Measurements from ENCODE around the gene THEM4. TPM values are rescaled to one million over a fixed set of nuclear protein-coding genes. Genes with fewer than 3 reads are reported as not detected.

The THEM4 gene
- polyA plus RNA-seq, 1 donor = 56.3 TPM

DNA sequence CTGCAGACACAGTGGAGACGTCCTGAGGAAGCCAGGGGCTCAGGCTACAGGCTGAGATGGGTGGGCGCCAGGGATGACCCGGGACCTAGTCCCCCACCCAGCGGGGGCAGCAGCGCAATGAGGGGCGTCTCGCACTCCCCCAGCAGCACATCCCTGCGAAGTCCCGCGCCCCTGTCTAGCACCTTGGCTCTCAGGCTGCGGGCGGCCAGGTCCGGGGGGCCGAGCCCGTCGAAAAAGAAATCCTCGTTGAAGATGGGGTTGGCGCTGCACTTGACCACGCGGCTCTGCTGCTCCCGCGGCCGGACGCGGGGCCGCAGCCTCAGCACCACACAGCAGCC lies 71.5 kb downstream of the THEM4 start:
- DNase-seq = no peak

DNA sequence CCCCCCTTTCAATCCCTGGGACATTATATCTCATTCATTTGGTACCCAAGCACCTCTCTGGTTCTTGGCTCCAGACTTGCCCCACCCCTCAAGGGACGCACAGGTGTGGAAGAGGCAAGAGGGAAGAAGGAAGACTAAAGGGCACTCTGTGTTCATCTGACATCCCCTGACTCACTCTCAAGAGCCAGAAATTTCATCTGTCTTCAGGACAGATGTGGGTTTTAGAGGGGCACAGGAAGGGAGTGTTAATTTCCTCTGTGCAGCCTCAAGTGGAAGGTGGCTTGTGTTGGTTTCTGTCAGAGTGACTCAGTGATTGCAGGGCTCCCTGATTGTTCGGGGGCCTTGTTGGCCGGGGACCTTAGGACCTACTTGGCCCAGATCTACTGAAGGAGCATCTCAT lies 72.1 kb downstream of the THEM4 start:
- no peak for DNase-seq

DNA sequence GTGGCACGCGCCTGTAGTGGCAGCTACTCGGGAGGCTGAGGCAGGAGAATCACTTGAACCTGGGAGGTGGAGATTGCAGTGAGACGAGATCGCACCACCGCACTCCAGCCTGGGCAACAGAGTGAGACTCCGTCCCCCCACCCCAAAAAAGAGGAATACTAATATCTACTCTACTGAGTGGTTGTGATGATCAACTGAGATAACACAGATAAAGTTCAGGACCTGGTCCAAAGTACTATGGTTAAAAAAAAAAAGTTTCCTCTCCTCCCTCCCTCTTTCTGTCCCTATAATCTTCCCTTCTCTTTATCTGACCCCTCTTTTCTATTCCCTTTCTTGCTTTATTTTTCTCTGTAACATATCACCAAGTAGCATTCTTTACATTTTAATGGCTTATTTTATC lies 73.7 kb downstream of the THEM4 start:
- DNase-seq = no peak

DNA sequence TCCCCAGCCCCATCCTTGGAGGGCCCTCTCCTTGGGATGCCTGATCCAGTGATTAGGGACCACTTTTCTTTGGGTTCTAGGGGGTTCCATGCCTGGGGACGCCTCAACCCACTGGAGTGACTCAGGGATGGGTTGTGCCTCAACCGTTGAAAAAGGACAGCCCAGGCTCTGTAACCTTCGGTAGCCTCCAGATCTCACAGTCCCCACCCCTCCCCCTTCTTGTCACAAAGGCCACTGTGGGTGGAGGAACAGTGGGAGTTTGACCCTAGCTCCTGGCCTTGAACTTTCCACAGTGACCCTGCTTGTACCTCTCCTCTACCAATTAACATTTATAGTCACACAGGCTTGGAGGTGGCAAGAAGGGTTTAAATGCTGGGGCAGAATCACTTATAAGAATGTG lies 75.1 kb downstream of the THEM4 start:
- DNase-seq = no peak

- no peak for DNase-seq
Observed at GRCh38 chr1:151833172-151833900, 76.0 kb downstream of the THEM4 start.

- no peak for DNase-seq
Observed at GRCh38 chr1:151832318-151832980, 76.9 kb downstream of the THEM4 start.

- DNase-seq = no peak
Observed at GRCh38 chr1:151831605-151832004, 77.7 kb downstream of the THEM4 start, which contains the start of gene RORC. Gene RORC, minus strand, starts transcription at chr1:151831802. Its CDS starts 38 bp downstream, at chr1:151831764.

GRCh38 chr1:151831256-151831591 lies 78.1 kb downstream of the THEM4 start:
- DNase-seq = no peak

GRCh38 chr1:151830055-151830454 lies 79.3 kb downstream of the THEM4 start:
- DNase-seq = no peak

DNA sequence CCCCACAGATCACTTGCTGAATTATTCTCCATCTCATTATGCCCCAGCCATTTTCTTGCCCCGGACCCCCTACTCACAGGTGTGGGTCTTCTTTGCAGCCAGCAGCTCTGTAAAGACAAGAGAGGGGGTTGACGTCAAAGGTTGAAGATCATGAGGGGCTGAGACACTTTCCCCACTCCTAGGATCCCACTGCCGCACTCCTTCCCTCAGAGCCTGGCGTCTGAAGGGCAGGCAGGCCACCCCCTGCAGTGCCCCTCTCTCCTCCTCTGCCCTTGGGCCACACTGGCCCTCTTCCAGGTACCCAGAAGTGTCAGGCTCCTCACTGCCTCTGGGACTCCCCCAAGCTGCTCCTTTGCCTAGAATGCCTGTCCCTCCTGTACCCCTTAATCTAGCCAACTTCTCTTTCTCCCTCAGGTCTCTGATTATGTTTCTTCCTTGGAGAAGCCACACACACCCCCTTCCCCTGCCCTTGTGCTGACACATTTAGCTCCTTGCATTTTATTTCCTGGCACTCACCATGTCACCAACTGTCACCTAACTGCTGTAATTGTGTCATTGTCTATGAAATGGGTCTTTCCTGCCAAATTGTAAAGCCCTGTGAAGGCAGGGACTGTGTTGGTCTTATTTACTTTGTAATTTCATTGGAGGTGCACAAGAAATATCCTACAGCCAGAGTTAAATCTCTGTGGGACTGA lies 79.8 kb downstream of the THEM4 start:
- no peak for DNase-seq

- no peak for DNase-seq
Observed at GRCh38 chr1:151828921-151829320, 80.4 kb downstream of the THEM4 start.

DNA sequence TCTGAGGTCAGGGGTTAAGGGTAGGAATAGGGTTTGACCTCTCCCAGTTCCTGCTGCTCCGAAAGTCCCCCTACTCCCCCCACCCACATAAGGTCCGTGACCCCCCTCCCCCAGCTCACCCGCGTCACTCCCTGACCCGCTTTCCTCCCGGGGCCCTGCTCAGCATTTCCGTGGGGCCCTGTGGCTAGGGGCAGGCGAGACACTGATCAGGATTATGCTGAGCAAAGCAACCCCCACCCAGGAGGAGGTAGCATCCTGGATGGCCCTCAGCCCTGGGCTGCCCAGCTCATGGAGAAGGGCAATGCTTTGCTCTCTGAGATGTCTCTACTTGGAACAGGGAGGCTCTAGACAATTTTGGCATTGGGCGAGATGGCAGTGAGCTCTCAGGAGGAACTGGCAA lies 81.5 kb downstream of the THEM4 start:
- no peak for DNase-seq

DNA sequence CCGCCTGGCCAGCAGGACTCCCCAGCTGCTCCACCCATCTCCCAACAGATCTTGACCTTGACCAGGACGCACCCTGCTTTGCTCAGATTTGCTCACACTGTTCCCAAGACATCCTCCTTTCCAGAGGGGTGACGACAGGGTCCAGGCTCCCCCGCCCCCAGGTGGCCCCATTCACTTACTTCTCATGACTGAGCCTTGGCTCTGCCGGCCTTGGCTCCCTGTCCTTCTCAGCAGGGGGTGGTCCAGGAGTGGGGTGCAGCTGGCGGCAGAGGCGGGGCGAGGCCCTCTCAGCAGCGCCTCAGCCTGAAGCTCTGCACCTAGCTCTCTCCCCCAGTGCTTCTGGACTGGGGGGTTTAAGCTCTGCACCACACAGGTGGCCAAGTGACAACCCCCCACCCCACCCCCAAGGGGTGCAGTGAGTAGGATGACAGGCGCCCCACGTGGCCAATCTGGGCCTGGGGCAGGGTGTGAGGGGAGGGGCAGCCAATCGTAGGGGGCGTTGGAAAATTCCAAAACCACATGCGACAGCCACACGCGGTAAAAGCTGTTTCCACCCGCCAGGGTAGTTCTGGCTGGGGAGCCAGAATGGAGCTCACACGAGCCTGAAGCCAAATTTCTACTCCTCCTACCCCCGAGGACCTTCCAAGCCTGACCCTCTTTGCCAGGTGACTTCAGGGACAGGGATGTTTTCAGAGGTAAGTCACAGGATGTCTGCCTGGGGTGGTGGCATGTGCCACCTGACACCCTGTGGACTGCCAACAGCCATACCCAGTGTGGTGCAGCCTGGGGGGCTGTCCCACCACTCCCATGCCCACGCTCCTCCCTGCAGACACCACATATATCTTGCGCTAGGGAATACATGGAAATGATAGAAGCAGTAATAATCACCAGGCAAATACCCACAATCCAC lies 83.3 kb downstream of the THEM4 start:
- no peak for DNase-seq

DNA sequence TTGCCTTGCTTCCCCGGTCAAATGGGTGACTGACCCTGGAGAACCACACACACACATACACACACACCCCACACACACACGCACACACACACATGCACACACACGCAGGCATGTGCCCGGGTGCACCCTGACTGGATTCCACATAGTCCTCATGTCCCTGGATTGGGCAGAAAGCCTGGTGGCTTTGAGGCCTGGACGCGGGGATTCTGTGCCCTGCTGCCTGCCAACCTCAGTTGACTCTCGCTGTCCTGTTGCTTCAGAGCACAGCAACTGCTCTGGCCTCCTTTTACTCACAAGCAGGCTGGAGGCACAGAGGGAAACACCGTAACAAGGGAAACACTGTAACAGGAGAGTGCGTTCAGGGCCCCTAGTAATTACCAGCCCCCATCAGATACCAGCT lies 84.1 kb downstream of the THEM4 start:
- DNase-seq = no peak

Other genes starting within 250 kb of the THEM4 start
- 0.33 TPM for gene CELF3, start 192.7 kb downstream of the THEM4 start, polyA plus RNA-seq (ENCODE audit: insufficient read length)
- gene RIIAD1, start 188.0 kb downstream of the THEM4 start, polyA plus RNA-seq (ENCODE audit: insufficient read length) = 0.43 TPM
- 124 TPM for gene MRPL9, start 146.0 kb downstream of the THEM4 start, polyA plus RNA-seq (ENCODE audit: insufficient read length)
- 8.8 TPM for gene TDRKH, start 119.0 kb downstream of the THEM4 start, polyA plus RNA-seq (ENCODE audit: insufficient read length)
- gene LINGO4, start 104.1 kb downstream of the THEM4 start, polyA plus RNA-seq (ENCODE audit: insufficient read length) = not detected
- 0.80 TPM for gene RORC, start 77.7 kb downstream of the THEM4 start, polyA plus RNA-seq (ENCODE audit: insufficient read length)
- 0.20 TPM for gene C2CD4D, start 69.7 kb downstream of the THEM4 start, polyA plus RNA-seq (ENCODE audit: insufficient read length)
- gene THEM5, start 55.8 kb downstream of the THEM4 start, polyA plus RNA-seq (ENCODE audit: insufficient read length) = 0.52 TPM
- 190 TPM for gene S100A10, start 84.3 kb upstream of the THEM4 start, polyA plus RNA-seq (ENCODE audit: insufficient read length)
- 218 TPM for gene S100A11, start 127.5 kb upstream of the THEM4 start, polyA plus RNA-seq (ENCODE audit: insufficient read length)
- gene TCHHL1, start 179.6 kb upstream of the THEM4 start, polyA plus RNA-seq (ENCODE audit: insufficient read length) = not detected
- gene TCHH, start 205.9 kb upstream of the THEM4 start, polyA plus RNA-seq (ENCODE audit: insufficient read length) = 0.05 TPM
- not detected for gene RPTN, start 249.7 kb upstream of the THEM4 start, polyA plus RNA-seq (ENCODE audit: insufficient read length)

All from left kidney (tissue), 2 donors.